GM19463 (cell line): ENCODE results near the gene AUNIP.
"Not testable (repeated sequence)": the region's sequence is repeated elsewhere in the genome, so short reads cannot be mapped to it uniquely, and the experiment has no call there.

Experiments used
- ATAC-seq: cut with Tn5 transposase; IDR thresholded peaks from one replicate; pipeline ENCODE4 v1.9.1; 2021; ENCODE audit warnings: mild to moderate bottlenecking, moderate library complexity; ENCODE audit not compliant: unreplicated experiment

The AUNIP gene

GRCh38 chr1:25867210-25867991, 8.1 kb upstream of the AUNIP start:
- ATAC-seq, result no peak

- ATAC-seq, result no peak
Measured at GRCh38 chr1:25866288-25866687, 7.0 kb upstream of the AUNIP start.

- no peak for ATAC-seq
Measured at GRCh38 chr1:25864434-25864833, 5.2 kb upstream of the AUNIP start.

GRCh38 chr1:25863486-25864262, 4.4 kb upstream of the AUNIP start:
- no peak for ATAC-seq

- no peak for ATAC-seq
Measured at GRCh38 chr1:25862785-25863485, 3.7 kb upstream of the AUNIP start.

GRCh38 chr1:25861316-25862286, 2.3 kb upstream of the AUNIP start:
- ATAC-seq, result no peak

GRCh38 chr1:25858494-25858893, 763 bp downstream of the AUNIP start:
- ATAC-seq, result no peak

GRCh38 chr1:25856856-25857255, 2.4 kb downstream of the AUNIP start:
- ATAC-seq, result no peak

GRCh38 chr1:25854554-25854953, 4.7 kb downstream of the AUNIP start:
- ATAC-seq, result no peak

- ATAC-seq, result no peak
Measured at GRCh38 chr1:25848531-25848930, 10.7 kb downstream of the AUNIP start.

- ATAC-seq, result no peak
Measured at GRCh38 chr1:25847929-25848328, 11.3 kb downstream of the AUNIP start.

- ATAC-seq, result no peak
Measured at GRCh38 chr1:25845664-25846063, 13.6 kb downstream of the AUNIP start.

- no peak for ATAC-seq
Measured at GRCh38 chr1:25844536-25845337, 14.5 kb downstream of the AUNIP start.

- no peak for ATAC-seq
Measured at GRCh38 chr1:25843483-25843882, 15.8 kb downstream of the AUNIP start.

GRCh38 chr1:25839808-25840207, 19.4 kb downstream of the AUNIP start:
- ATAC-seq, result not testable (repeated sequence)

- ATAC-seq, result no peak
Measured at GRCh38 chr1:25837262-25837875, 21.9 kb downstream of the AUNIP start.

- no peak for ATAC-seq
Measured at GRCh38 chr1:25836695-25837094, 22.6 kb downstream of the AUNIP start.

GRCh38 chr1:25834894-25835293, 24.4 kb downstream of the AUNIP start:
- no peak for ATAC-seq

- ATAC-seq, result no peak
Measured at GRCh38 chr1:25833158-25833557, 26.1 kb downstream of the AUNIP start.
